Measurements from ENCODE around the gene CPLX1.

The CPLX1 gene

GRCh38 chr4:837772-838171, 11.8 kb upstream of the CPLX1 start:
- Mint-ChIP-seq H3K9me3 (peaks cover 42% of the 10 kb centered on the region), H3K4me3 (no peak overlapping the region), H3K4me1 (no peaks in the 10 kb centered on the region), H3K27ac (no peak overlapping the region), H3K27me3 (ENCODE audit: low read depth, poor library complexity) (peaks cover 16% of the 10 kb centered on the region), H3K36me3 (ENCODE audit: low read depth) (peaks cover 26% of the 10 kb centered on the region)
- TF ChIP-seq CTCF (IDR thresholded peaks at IDR 0.05), result no peak
- no peak for DNase-seq

- H3K27me3 Mint-ChIP-seq (ENCODE audit: low read depth, poor library complexity), result peaks cover 16% of the 10 kb centered on the region
- DNase-seq, result no peak
- H3K36me3 Mint-ChIP-seq (ENCODE audit: low read depth), result peaks cover 18% of the 10 kb centered on the region
- no peak overlapping the region for H3K4me3 Mint-ChIP-seq
- no peaks in the 10 kb centered on the region for H3K4me1 Mint-ChIP-seq
- peaks cover 36% of the 10 kb centered on the region for H3K9me3 Mint-ChIP-seq
- no peak overlapping the region for H3K27ac Mint-ChIP-seq
- no peak for TF ChIP-seq CTCF (IDR thresholded peaks at IDR 0.05)
These were observed 10.9 kb upstream of the CPLX1 start for GRCh38 chr4:836750-837301.

- H3K27me3 Mint-ChIP-seq (ENCODE audit: low read depth, poor library complexity), result peaks cover 16% of the 10 kb centered on the region
- DNase-seq, result no peak
- TF ChIP-seq CTCF (IDR thresholded peaks at IDR 0.05), result no peak
- peaks cover 14% of the 10 kb centered on the region for H3K36me3 Mint-ChIP-seq (ENCODE audit: low read depth)
- H3K27ac Mint-ChIP-seq, result no peak overlapping the region
- no peaks in the 10 kb centered on the region for H3K4me1 Mint-ChIP-seq
- no peak overlapping the region for H3K4me3 Mint-ChIP-seq
- H3K9me3 Mint-ChIP-seq, result peaks cover 31% of the 10 kb centered on the region
These were observed 10.1 kb upstream of the CPLX1 start for GRCh38 chr4:836003-836511.

GRCh38 chr4:835148-836002, 9.4 kb upstream of the CPLX1 start:
- H3K27me3 Mint-ChIP-seq (ENCODE audit: low read depth, poor library complexity), result peaks cover 16% of the 10 kb centered on the region
- H3K27ac Mint-ChIP-seq, result no peak overlapping the region
- no peak overlapping the region for H3K4me3 Mint-ChIP-seq
- no peak for TF ChIP-seq CTCF (IDR thresholded peaks at IDR 0.05)
- peaks cover 26% of the 10 kb centered on the region for H3K9me3 Mint-ChIP-seq
- peaks cover 9% of the 10 kb centered on the region for H3K36me3 Mint-ChIP-seq (ENCODE audit: low read depth)
- DNase-seq, result no peak
- no peaks in the 10 kb centered on the region for H3K4me1 Mint-ChIP-seq

- TF ChIP-seq CTCF (IDR thresholded peaks at IDR 0.05), result no peak
- H3K27ac Mint-ChIP-seq, result peak overlapping the region; percentile 72
- H3K36me3 Mint-ChIP-seq (ENCODE audit: low read depth), result peaks cover 4% of the 10 kb centered on the region
- H3K4me1 Mint-ChIP-seq, result no peaks in the 10 kb centered on the region
- H3K27me3 Mint-ChIP-seq (ENCODE audit: low read depth, poor library complexity), result peaks cover 11% of the 10 kb centered on the region
- DNase-seq, result no peak
- H3K9me3 Mint-ChIP-seq, result peaks cover 19% of the 10 kb centered on the region
- H3K4me3 Mint-ChIP-seq, result no peak overlapping the region
These were observed 8.6 kb upstream of the CPLX1 start for GRCh38 chr4:834368-835147.
